ENCODE data around the gene OSCP1. TPM values are rescaled to one million over a fixed set of nuclear protein-coding genes. Genes with fewer than 3 reads are reported as not detected.

The OSCP1 gene
- total RNA-seq, 1 experiment from 2014 or later: 3.2 TPM

DNA sequence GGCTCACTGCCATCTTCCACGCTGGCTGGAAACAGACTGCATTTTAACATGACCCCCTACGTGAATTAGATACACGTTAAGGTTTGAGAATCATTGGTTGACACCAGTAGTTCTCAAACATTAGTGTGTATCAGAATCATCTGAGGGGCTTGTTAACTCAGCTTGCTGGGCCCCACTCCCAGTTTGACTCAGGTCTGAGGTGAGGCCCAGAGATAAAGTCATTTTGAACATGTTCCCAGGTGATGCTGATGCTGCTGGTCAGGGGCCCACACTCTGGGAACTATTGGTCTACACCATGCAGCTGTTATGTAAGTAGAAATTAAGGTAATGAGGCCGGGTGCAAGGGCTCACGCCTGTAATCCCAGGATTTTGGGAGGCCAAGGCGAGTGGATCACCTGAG, 53.9 kb downstream of the OSCP1 start:
- Histone ChIP-seq H3K4me2 (ENCODE audit: insufficient read depth, insufficient read length, low read length) (no peak overlapping the region), H2BK20ac (ENCODE audit: low read depth, low read length, poor library complexity, severe bottlenecking) (no peak overlapping the region), H2AFZ (ENCODE audit: low read length) (no peak overlapping the region), H3K9ac (ENCODE audit: extremely low read depth, insufficient read length, low read length) (no peak overlapping the region), H3K4me1 (ENCODE audit: insufficient read depth, low read length) (no peaks in the 10 kb centered on the region), H3K23ac (ENCODE audit: insufficient read length, low read depth, low read length) (no peak overlapping the region), H4K8ac (replicated peaks; ENCODE audit: insufficient read length, low read depth, low read length) (no peak overlapping the region), H3K18ac (ENCODE audit: insufficient read length, low read depth, low read length) (no peak overlapping the region), H3K79me2 (ENCODE audit: insufficient read depth, low read length) (no peaks in the 10 kb centered on the region), H2BK5ac (ENCODE audit: insufficient read length, low read length) (no peak overlapping the region), H3K79me1 (ENCODE audit: insufficient read depth, low read depth, low read length, poor library complexity, severe bottlenecking) (peaks cover 4% of the 10 kb centered on the region), H3K27me3 (ENCODE audit: insufficient read depth, low read length) (no peaks in the 10 kb centered on the region), H2BK15ac (ENCODE audit: low read depth, low read length) (no peak overlapping the region), H2BK120ac (ENCODE audit: low read depth, low read length, poor library complexity, severe bottlenecking) (no peak overlapping the region), H3K14ac (ENCODE audit: insufficient read depth, low read length) (no peak overlapping the region), H3K4ac (ENCODE audit: low read depth, low read length) (no peak overlapping the region), H3K27ac (ENCODE audit: insufficient read length, low read depth, low read length) (no peak overlapping the region), H3K56ac (ENCODE audit: insufficient read length, low read depth, low read length) (no peak overlapping the region), H4K20me1 (ENCODE audit: control insufficient read depth, insufficient read depth, insufficient read length) (no peaks in the 10 kb centered on the region), H2BK12ac (ENCODE audit: insufficient read length, low read depth, low read length) (no peak overlapping the region), H4K91ac (ENCODE audit: insufficient read length, low read depth, low read length) (no peak overlapping the region), H4K5ac (ENCODE audit: insufficient read length, low read depth, low read length) (no peak overlapping the region), H3K9me3 (ENCODE audit: control insufficient read depth, low read depth, low read length) (no peaks in the 10 kb centered on the region), H3K23me2 (ENCODE audit: insufficient read length, low read depth, low read length, poor library complexity, severe bottlenecking) (peaks cover 14% of the 10 kb centered on the region), H2AK5ac (ENCODE audit: insufficient read length, low read length) (no peak overlapping the region), H3T11ph (ENCODE audit: low read length) (no peak overlapping the region)
- no peaks in the 10 kb centered on the region; a peak in 1 of 5 replicates for H3K9me3 Mint-ChIP-seq
- peaks cover 11 to 30% (median 21%) of the 10 kb centered on the region in 3 experiments; a peak in 6 of 7 replicates for H3K36me3 Mint-ChIP-seq (ENCODE audit: insufficient read depth in 1 of 3, low read depth in 3 of 3)
- H3K27ac Mint-ChIP-seq: peak overlapping the region; percentile 34 to 72 (median 68); a peak in 2 of 7 replicates
- DNase-seq: no peak
- TF ChIP-seq, protein P1, sequence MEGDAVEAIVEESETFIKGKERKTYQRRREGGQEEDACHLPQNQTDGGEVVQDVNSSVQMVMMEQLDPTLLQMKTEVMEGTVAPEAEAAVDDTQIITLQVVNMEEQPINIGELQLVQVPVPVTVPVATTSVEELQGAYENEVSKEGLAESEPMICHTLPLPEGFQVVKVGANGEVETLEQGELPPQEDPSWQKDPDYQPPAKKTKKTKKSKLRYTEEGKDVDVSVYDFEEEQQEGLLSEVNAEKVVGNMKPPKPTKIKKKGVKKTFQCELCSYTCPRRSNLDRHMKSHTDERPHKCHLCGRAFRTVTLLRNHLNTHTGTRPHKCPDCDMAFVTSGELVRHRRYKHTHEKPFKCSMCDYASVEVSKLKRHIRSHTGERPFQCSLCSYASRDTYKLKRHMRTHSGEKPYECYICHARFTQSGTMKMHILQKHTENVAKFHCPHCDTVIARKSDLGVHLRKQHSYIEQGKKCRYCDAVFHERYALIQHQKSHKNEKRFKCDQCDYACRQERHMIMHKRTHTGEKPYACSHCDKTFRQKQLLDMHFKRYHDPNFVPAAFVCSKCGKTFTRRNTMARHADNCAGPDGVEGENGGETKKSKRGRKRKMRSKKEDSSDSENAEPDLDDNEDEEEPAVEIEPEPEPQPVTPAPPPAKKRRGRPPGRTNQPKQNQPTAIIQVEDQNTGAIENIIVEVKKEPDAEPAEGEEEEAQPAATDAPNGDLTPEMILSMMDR (conservative IDR thresholded peaks at IDR 0.05): no peak
- no CpG with 5 or more reads among the region's 6 CpGs for WGBS (ENCODE audit: extremely low coverage, insufficient read length, low lambda C conversion rate)
- peak overlapping the region; percentile 91 to 96 for H3K4me3 Mint-ChIP-seq
- H3K27me3 Mint-ChIP-seq (ENCODE audit: low read depth): no peaks in the 10 kb centered on the region
- peaks cover 20 to 21% of the 10 kb centered on the region in 2 experiments for H3K4me1 Mint-ChIP-seq
